Tibial artery (tissue), 4 donors: ENCODE results near the gene TMEM179B.
"Not testable (repeated sequence)": the region's sequence is repeated elsewhere in the genome, so short reads cannot be mapped to it uniquely, and the experiment has no call there.

Experiments used
- DNase-seq, 2 donors: peaks; one replicate each; pipeline ENCODE4 v3.0.0-alpha.2; 2019
- H3K27ac ChIP-seq, 2 donors: fragments of 200-600 bp; sonication (generic) in 1 of 2; 1 replicate in 1 of 2; 2 replicates in 1 of 2; pipeline ENCODE4 v1.5.1; 2018 to 2019; ENCODE audit warnings: mild to moderate bottlenecking in 1 of 2
- H3K27me3 ChIP-seq, 2 donors: fragments of 200-600 bp; sonication (generic) in 1 of 2; one replicate each; pipeline versions ENCODE4 v1.5.1 to v1.6.0; 2016 to 2019
- H3K36me3 ChIP-seq, 3 donors: fragments of 200-600 bp; sonication (generic) in 2 of 3; one replicate each; pipeline ENCODE4 v1.5.1; 2016 to 2019; ENCODE audit warnings: mild to moderate bottlenecking in 2 of 3
- H3K4me1 ChIP-seq, 4 donors: fragments of 200-600 bp; sonication (generic) in 2 of 4; 1 replicate in 3 of 4; 2 replicates in 1 of 4; pipeline ENCODE4 v1.5.1; 2016 to 2019
- H3K4me3 ChIP-seq, 2 donors: fragments of 200-600 bp; sonication (generic) in 1 of 2; 1 replicate in 1 of 2; 2 replicates in 1 of 2; pipeline ENCODE4 v1.5.1; 2018 to 2019; ENCODE audit warnings: mild to moderate bottlenecking in 2 of 2
- H3K9me3 ChIP-seq, 3 donors: fragments of 200-600 bp; sonication (generic) in 1 of 3; one replicate each; pipeline ENCODE4 v1.5.1; 2016 to 2019
- CTCF ChIP-seq, 2 experiments: fragments of 200-600 bp in 1 of 2; fragments of 450-650 bp in 1 of 2; IDR thresholded peaks; one replicate each; pipeline ENCODE4 v1.5.1; 2017 to 2019; ENCODE audit warnings: antibody characterized with exemption in 2 of 2, mild to moderate bottlenecking in 1 of 2, moderate library complexity in 1 of 2
- intact Hi-C: fragments of 100-400 bp; cut with DNase I; formaldehyde crosslinking; loops from one replicate; pipeline ENCODE4 v1.15.0; 2023; ENCODE audit warnings: low total_unique reads

Gene TMEM179B

GRCh38 chr11:62787005-62787759 lies at the start of gene TMEM179B:
TSS of gene TMEM179B (plus strand) at chr11:62787402. CDS start at chr11:62787432, 30 bp downstream.
- peak; percentile 22 to 35 for TF ChIP-seq CTCF (IDR thresholded peaks at IDR 0.05)
- Histone ChIP-seq H3K27me3 (no peaks in the 10 kb centered on the region), H3K36me3 (peaks cover 6 to 33% (median 13%) of the 10 kb centered on the region in 3 donors), H3K27ac (peak within 1 kb of the TSS; percentile 95), H3K4me1 (peaks cover 0 to 47% (median 38%) of the 10 kb centered on the region in 4 donors), H3K4me3 (peak within 1 kb of the TSS; percentile 88 to 89), H3K9me3 (no peaks in the 10 kb centered on the region)
- intact Hi-C loops: loop anchor here (2.0 kb wide), 1 partner anchor 68 kb away; no protein-coding TSS in a partner anchor
- peak; percentile 99 for DNase-seq

GRCh38 chr11:62747475-62748160 lies 39.6 kb upstream of the TMEM179B start:
- Histone ChIP-seq H3K36me3 (peaks cover 0 to 20% (median 0%) of the 10 kb centered on the region in 3 donors), H3K9me3 (no peaks in the 10 kb centered on the region), H3K27me3 (no peaks in the 10 kb centered on the region), H3K4me3 (no peak overlapping the region), H3K27ac (no peak overlapping the region), H3K4me1 (peaks cover 0 to 13% (median 7%) of the 10 kb centered on the region in 4 donors)
- TF ChIP-seq CTCF (IDR thresholded peaks at IDR 0.05): no peak
- DNase-seq: no peak
- intact Hi-C loops: no loop called here

GRCh38 chr11:62749931-62750330 lies 37.3 kb upstream of the TMEM179B start:
- H3K4me3 ChIP-seq, H3K9me3 ChIP-seq, H3K27me3 ChIP-seq, H3K27ac ChIP-seq, intact Hi-C loops, DNase-seq: not testable (repeated sequence)
- Histone ChIP-seq H3K4me1 (peaks cover 0 to 25% (median 18%) of the 10 kb centered on the region in 4 donors), H3K36me3 (peaks cover 0 to 28% (median 0%) of the 10 kb centered on the region in 3 donors)

- no peak for TF ChIP-seq CTCF (IDR thresholded peaks at IDR 0.05)
- H3K36me3 ChIP-seq: peaks cover 0 to 28% (median 0%) of the 10 kb centered on the region in 3 donors
- no peak for DNase-seq
- no peak overlapping the region for H3K4me3 ChIP-seq
- H3K9me3 ChIP-seq: no peaks in the 10 kb centered on the region
- no peaks in the 10 kb centered on the region for H3K27me3 ChIP-seq
- no peak overlapping the region for H3K27ac ChIP-seq
- intact Hi-C loops: no loop called here
- H3K4me1 ChIP-seq: peaks cover 0 to 25% (median 18%) of the 10 kb centered on the region in 4 donors
These were observed 34.9 kb upstream of the TMEM179B start for GRCh38 chr11:62752177-62752785.

GRCh38 chr11:62752994-62753735 lies 34.0 kb upstream of the TMEM179B start:
- intact Hi-C loops: no loop called here
- DNase-seq: no peak
- Histone ChIP-seq H3K27ac (peak overlapping the region; percentile 90 to 91), H3K36me3 (peaks cover 0 to 28% (median 0%) of the 10 kb centered on the region in 3 donors), H3K9me3 (no peaks in the 10 kb centered on the region), H3K4me3 (peak overlapping the region; percentile 62 to 66), H3K4me1 (peaks cover 0 to 25% (median 18%) of the 10 kb centered on the region in 4 donors), H3K27me3 (no peaks in the 10 kb centered on the region)
- TF ChIP-seq CTCF (IDR thresholded peaks at IDR 0.05): no peak
